Measurements from ENCODE around the gene P2RY11.
A peak's percentile ranks its signal among the peaks of the same experiment; 100 is the strongest.

The P2RY11 gene

GRCh38 chr19:10087296-10088061 lies 24.0 kb upstream of the P2RY11 start:
- Mint-ChIP-seq H3K27ac (peak overlapping the region; percentile 73), H3K36me3 (ENCODE audit: low read depth) (peaks cover 28% of the 10 kb centered on the region), H3K4me3 (peak overlapping the region; percentile 87), H3K9me3 (no peaks in the 10 kb centered on the region), H3K27me3 (ENCODE audit: low read depth) (no peaks in the 10 kb centered on the region), H3K4me1 (ENCODE audit: low read depth) (peaks cover 12% of the 10 kb centered on the region)

- H3K36me3 Mint-ChIP-seq (ENCODE audit: low read depth) = peaks cover 38% of the 10 kb centered on the region
These were observed 22.4 kb upstream of the P2RY11 start for GRCh38 chr19:10088949-10089554.

GRCh38 chr19:10089801-10090375 lies 21.6 kb upstream of the P2RY11 start:
- Mint-ChIP-seq H3K27ac (peak overlapping the region; percentile 27), H3K4me1 (ENCODE audit: low read depth) (peaks cover 14% of the 10 kb centered on the region), H3K4me3 (no peak overlapping the region), H3K9me3 (no peaks in the 10 kb centered on the region), H3K36me3 (ENCODE audit: low read depth) (peaks cover 43% of the 10 kb centered on the region), H3K27me3 (ENCODE audit: low read depth) (no peaks in the 10 kb centered on the region)

More at GRCh38 chr19:10088949-10089554, 22.4 kb upstream of the P2RY11 start:
- Mint-ChIP-seq H3K27ac (no peak overlapping the region), H3K27me3 (ENCODE audit: low read depth) (no peaks in the 10 kb centered on the region), H3K9me3 (no peaks in the 10 kb centered on the region), H3K4me1 (ENCODE audit: low read depth) (peaks cover 14% of the 10 kb centered on the region), H3K4me3 (no peak overlapping the region)

- H3K9me3 Mint-ChIP-seq = no peaks in the 10 kb centered on the region
These were observed 20.2 kb upstream of the P2RY11 start for GRCh38 chr19:10091370-10091687.

GRCh38 chr19:10091895-10092641 lies 19.4 kb upstream of the P2RY11 start:
- H3K4me1 Mint-ChIP-seq (ENCODE audit: low read depth) = peaks cover 12% of the 10 kb centered on the region

More at GRCh38 chr19:10091370-10091687, 20.2 kb upstream of the P2RY11 start:
- H3K4me1 Mint-ChIP-seq (ENCODE audit: low read depth) = peaks cover 13% of the 10 kb centered on the region
- no peak overlapping the region for H3K27ac Mint-ChIP-seq
- no peak overlapping the region for H3K4me3 Mint-ChIP-seq
- peaks cover 46% of the 10 kb centered on the region for H3K36me3 Mint-ChIP-seq (ENCODE audit: low read depth)
- H3K27me3 Mint-ChIP-seq (ENCODE audit: low read depth) = no peaks in the 10 kb centered on the region

GRCh38 chr19:10092648-10093294 lies 18.7 kb upstream of the P2RY11 start:
- Mint-ChIP-seq H3K4me3 (no peak overlapping the region), H3K36me3 (ENCODE audit: low read depth) (peaks cover 36% of the 10 kb centered on the region), H3K27me3 (ENCODE audit: low read depth) (no peaks in the 10 kb centered on the region), H3K9me3 (no peaks in the 10 kb centered on the region), H3K27ac (peak overlapping the region; percentile 21), H3K4me1 (ENCODE audit: low read depth) (peaks cover 5% of the 10 kb centered on the region)

More at GRCh38 chr19:10091895-10092641, 19.4 kb upstream of the P2RY11 start:
- peaks cover 43% of the 10 kb centered on the region for H3K36me3 Mint-ChIP-seq (ENCODE audit: low read depth)
- H3K4me3 Mint-ChIP-seq = no peak overlapping the region
- H3K27ac Mint-ChIP-seq = no peak overlapping the region
- H3K9me3 Mint-ChIP-seq = no peaks in the 10 kb centered on the region
- no peaks in the 10 kb centered on the region for H3K27me3 Mint-ChIP-seq (ENCODE audit: low read depth)

GRCh38 chr19:10093295-10094186 lies 18.0 kb upstream of the P2RY11 start:
- H3K27me3 Mint-ChIP-seq (ENCODE audit: low read depth) = no peaks in the 10 kb centered on the region

GRCh38 chr19:10095622-10095947 lies 15.9 kb upstream of the P2RY11 start:
- peaks cover 28% of the 10 kb centered on the region for H3K36me3 Mint-ChIP-seq (ENCODE audit: low read depth)
- H3K4me1 Mint-ChIP-seq (ENCODE audit: low read depth) = peaks cover 15% of the 10 kb centered on the region
- H3K4me3 Mint-ChIP-seq = peak overlapping the region; percentile 37
- no peaks in the 10 kb centered on the region for H3K27me3 Mint-ChIP-seq (ENCODE audit: low read depth)
- H3K27ac Mint-ChIP-seq = peak overlapping the region; percentile 62
- H3K9me3 Mint-ChIP-seq = no peaks in the 10 kb centered on the region

More at GRCh38 chr19:10093295-10094186, 18.0 kb upstream of the P2RY11 start:
- peak overlapping the region; percentile 21 for H3K27ac Mint-ChIP-seq
- H3K4me3 Mint-ChIP-seq = no peak overlapping the region
- H3K9me3 Mint-ChIP-seq = no peaks in the 10 kb centered on the region
- H3K36me3 Mint-ChIP-seq (ENCODE audit: low read depth) = peaks cover 36% of the 10 kb centered on the region
- peaks cover 7% of the 10 kb centered on the region for H3K4me1 Mint-ChIP-seq (ENCODE audit: low read depth)

- Mint-ChIP-seq H3K4me1 (ENCODE audit: low read depth) (peaks cover 15% of the 10 kb centered on the region), H3K9me3 (no peaks in the 10 kb centered on the region), H3K27ac (no peak overlapping the region), H3K36me3 (ENCODE audit: low read depth) (peaks cover 28% of the 10 kb centered on the region), H3K27me3 (ENCODE audit: low read depth) (no peaks in the 10 kb centered on the region), H3K4me3 (peak overlapping the region; percentile 34)
These were observed 15.4 kb upstream of the P2RY11 start for GRCh38 chr19:10095948-10096614.

GRCh38 chr19:10096615-10096963 lies 14.9 kb upstream of the P2RY11 start:
- Mint-ChIP-seq H3K27ac (no peak overlapping the region), H3K4me3 (peak overlapping the region; percentile 34), H3K36me3 (ENCODE audit: low read depth) (peaks cover 27% of the 10 kb centered on the region), H3K27me3 (ENCODE audit: low read depth) (no peaks in the 10 kb centered on the region), H3K9me3 (no peaks in the 10 kb centered on the region), H3K4me1 (ENCODE audit: low read depth) (peaks cover 15% of the 10 kb centered on the region)

GRCh38 chr19:10100163-10100785 lies 11.2 kb upstream of the P2RY11 start:
- Mint-ChIP-seq H3K9me3 (no peaks in the 10 kb centered on the region), H3K36me3 (ENCODE audit: low read depth) (peaks cover 3% of the 10 kb centered on the region), H3K27ac (peak overlapping the region; percentile 2), H3K4me3 (no peak overlapping the region), H3K4me1 (ENCODE audit: low read depth) (peaks cover 34% of the 10 kb centered on the region), H3K27me3 (ENCODE audit: low read depth) (no peaks in the 10 kb centered on the region)

- Mint-ChIP-seq H3K36me3 (ENCODE audit: low read depth) (peaks cover 7% of the 10 kb centered on the region), H3K9me3 (no peaks in the 10 kb centered on the region), H3K27me3 (ENCODE audit: low read depth) (no peaks in the 10 kb centered on the region), H3K4me1 (ENCODE audit: low read depth) (peaks cover 49% of the 10 kb centered on the region), H3K27ac (peak overlapping the region; percentile 84), H3K4me3 (peak overlapping the region; percentile 33)
These were observed 8.7 kb upstream of the P2RY11 start for GRCh38 chr19:10102787-10103236.

GRCh38 chr19:10104130-10104513 lies 7.4 kb upstream of the P2RY11 start:
- Mint-ChIP-seq H3K4me1 (ENCODE audit: low read depth) (peaks cover 44% of the 10 kb centered on the region), H3K27ac (peak overlapping the region; percentile 98), H3K36me3 (ENCODE audit: low read depth) (peaks cover 10% of the 10 kb centered on the region), H3K27me3 (ENCODE audit: low read depth) (no peaks in the 10 kb centered on the region), H3K9me3 (no peaks in the 10 kb centered on the region), H3K4me3 (no peak overlapping the region)

All from T-helper 1 cell treated with Interleukin-12 subunit alpha and Interleukin-12 subunit beta and Interleukin-4 antibody, amounts not matched to agents 30 μg/mL and 1 μg/mL, for 36 hours (primary cell).